NOMO-1 treated with dmso at 0.1 percent for 144 hours (cell line): ENCODE results near the gene KLHL35.
A peak's percentile ranks its signal among the peaks of the same experiment; 100 is the strongest.
"Not testable (repeated sequence)": the region's sequence is repeated elsewhere in the genome, so short reads cannot be mapped to it uniquely, and the experiment has no call there.

Source experiments
- DNase-seq: peaks from one replicate; lab custom pipeline; 2025; ENCODE audit not compliant: unreplicated experiment; lab: John Stamatoyannopoulos, UW

Gene KLHL35

DNA sequence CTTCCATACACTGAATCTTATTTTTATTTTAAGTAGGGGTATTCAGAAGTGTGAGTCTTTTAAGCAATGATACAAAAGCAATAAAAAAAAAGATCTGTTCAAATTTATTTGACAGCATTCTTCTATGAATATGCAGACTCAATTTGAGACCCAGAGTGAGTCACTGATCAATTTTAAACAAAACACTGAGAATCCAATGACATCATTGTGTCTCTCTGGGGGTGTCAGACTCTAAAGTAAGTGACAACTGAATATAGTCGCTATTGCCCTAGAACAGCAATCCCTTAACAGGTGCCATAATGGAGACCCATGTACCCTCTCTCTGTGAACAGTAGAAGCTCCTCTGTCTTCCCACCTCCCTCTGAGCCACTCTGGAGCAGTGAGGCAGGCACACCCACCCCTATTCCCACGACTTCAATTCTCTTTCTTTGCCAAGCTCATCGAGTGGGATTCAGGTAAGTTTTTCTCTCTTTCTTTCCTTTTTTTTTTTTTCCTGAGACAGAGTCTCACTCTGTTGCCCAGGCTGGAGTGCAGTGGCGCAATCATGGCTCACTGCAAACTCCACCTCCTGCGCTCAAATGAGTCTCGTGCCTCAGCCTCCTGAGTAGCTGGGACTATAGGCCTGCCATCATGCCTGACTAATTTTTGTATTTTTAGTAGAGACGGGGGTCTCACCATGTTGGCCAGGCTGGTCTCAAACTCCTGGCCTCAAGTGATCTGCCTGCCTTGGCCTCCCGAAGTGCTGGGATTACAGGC, 38.7 kb downstream of the KLHL35 start:
- DNase-seq: no peak

DNA sequence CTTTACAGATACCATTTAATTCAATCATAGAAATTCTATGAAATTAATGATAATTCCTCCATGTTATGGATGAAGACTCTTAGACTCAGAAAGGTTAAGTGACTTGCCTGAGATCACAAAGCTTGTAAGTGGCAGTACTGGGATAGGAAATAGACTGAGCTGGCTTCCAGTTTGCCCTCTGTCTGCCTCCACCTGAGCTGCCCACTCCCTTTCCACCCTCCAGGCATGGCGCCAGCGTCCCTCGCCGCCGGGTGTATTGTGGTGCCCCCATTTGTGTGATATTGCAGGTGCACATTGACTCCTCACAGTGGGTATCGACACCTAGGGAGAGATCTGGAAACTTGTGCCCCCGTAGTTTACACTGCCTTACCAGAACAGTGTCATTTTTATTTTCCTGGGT, 43.1 kb downstream of the KLHL35 start:
- no peak for DNase-seq

DNA sequence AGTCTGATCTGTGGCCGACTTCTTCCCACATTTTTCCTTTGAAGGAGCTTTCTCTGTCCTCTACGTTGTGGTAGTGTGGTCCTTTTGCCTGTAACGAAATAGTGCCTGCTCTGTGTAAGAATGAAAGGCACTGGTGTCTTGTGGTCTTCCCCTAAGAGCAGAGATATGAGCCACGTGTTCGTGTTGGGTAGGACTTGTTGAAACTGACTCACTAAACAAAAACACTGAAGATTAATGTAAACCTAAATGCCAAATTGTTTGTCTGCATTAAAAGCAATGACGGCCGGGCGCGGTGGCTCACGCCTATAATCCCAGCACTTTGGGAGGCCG, 43.8 kb downstream of the KLHL35 start:
- DNase-seq: no peak

DNA sequence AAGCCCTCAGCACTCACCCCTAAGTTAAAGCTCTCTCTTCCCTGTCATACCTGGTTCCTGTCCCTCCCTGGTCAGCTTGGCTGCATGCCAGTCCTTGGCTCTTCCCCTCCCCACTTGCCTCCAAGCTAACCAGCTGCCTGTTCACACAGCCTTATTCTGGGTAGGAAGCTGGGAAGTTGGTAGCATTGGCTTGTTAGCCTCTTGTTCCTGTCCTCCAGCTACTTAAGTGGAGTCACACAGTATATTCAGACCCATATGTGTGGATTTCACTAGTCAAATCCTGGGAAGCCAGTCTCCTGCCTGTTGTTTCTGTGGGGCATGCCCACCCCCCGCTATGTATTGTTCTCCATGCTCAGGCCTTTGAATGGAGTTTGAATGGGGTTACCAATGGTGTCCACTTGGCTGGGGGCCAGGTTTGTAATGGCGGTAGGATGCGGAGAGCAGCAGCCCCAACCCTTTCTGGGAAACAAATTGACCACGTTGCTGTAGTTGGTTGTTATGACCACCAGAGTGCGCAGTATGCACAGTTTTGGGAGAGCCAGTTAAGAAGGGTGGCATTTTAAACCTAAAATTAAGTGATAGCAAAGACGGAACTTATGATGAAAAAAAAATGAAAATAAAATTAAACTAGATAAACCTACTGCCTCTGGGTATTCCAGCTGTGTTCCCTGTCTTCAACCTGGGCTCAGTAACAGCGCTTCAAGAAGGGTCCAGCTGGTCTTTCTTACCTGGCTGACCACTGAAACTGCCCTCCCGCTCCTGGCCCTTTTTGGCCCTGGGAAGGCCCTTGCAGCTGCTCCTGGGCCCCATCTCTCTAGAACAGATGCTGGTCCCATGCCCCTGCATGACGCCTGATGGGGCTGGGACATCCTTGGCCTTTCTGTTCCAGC, 44.4 kb downstream of the KLHL35 start:
- peak; percentile 64 for DNase-seq

DNA sequence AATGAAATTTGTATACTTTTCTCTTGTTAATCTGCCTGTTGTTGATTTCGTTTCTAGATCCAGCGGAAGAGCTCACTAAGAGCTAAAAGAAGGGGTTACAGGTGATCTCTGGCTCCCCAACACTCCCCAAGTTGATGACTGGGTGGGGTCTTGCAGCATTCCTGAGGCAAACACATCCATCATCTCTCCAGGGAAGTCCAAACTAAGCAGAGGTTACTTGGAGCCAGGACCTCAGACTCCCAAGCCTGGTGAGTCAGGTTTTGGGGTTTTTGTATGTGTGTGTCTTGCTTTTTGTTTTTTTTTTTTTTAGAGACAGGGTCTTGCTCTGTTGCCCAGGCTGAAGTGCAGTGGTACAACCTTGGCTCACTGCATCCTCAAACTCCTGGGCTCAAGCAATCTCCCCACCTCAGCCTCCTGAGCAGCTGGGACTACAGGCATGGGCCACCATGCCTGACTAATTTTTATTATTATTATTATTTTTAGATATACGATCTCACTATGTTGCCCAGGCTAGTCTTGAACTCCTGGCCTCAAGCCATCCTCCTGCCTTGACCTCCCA, 45.2 kb downstream of the KLHL35 start:
- no peak for DNase-seq

DNA sequence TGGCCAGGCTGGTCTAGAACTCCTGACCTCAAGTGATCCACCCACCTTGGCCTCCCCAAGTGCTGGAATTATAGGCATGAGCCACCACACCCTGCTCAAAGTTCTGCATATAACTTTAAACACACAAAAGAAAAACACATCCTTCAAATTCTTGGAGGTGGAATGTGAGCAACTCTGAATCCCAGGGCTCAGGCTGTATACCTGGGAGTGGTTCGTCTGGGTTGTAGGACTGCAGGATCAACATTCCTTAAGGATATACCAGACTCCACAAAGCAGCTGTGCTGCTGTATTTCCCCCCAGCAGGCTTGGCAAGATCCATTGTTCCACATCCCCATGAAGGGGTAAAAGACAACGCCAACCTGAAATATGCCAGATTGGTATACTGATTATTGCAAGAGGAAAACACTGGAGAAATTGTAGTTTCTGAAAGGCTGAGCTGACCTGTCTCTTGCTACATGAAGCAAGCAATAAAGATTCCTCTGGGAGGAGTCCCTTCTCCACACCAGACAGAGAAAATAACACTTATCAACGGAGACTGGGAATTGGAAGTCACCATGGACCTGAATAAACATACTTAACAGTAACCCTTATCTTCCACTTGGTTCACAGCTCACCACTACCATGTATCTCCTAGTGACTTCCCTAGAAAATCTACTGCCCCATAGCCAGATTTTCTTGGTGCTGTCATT, 45.9 kb downstream of the KLHL35 start:
- DNase-seq: no peak

DNA sequence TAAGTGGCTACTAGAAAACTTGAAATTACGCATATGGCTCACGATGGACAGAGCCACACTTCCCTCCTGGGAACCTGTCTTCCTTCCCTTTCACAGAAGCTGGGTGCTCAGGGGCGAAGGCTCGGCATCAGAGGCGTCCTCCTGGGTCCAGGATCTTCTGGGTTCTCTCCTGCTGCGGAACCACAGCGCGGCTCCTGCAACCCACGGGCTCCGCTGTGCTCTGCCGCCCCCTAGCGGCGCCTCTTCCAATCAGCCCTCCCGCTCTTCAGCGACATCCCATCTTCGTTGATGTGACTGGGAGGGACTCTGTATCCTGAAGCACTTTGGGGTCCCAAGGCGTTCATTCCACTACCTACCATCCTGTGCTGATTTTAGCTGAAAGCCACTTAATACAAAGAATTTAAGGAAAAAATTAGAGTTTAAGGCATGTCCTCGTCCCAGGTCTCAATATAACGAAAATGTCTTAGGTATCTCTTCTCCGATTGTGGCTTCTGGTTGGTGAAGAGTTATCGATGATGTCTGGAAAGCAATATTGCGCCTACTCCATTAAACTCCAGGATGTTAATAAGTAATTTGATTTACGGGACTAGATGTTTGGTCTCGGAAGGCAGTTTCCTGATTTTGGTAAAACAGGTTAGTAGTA, 48.4 kb downstream of the KLHL35 start:
- DNase-seq: no peak

DNA sequence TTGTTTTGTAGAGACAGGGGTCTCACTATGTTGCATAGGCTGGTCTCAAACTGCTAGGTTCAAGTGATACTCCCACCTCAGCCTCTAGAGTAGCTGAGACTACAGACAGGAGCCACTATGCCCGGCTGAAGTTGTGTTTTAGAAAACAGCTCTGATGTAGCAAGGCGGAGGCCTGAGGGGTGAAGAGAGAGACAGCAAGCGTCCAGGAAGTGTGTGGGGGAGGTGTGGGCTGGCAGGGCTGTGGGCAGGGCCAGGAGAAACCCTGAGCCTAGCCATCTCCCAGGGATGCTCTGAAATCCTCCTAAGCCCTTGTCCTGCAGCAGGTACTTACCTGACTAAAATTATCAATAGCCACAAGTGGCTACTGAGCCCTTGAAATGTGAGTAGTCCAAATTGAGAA, 49.8 kb downstream of the KLHL35 start:
- DNase-seq: peak; percentile 48

DNA sequence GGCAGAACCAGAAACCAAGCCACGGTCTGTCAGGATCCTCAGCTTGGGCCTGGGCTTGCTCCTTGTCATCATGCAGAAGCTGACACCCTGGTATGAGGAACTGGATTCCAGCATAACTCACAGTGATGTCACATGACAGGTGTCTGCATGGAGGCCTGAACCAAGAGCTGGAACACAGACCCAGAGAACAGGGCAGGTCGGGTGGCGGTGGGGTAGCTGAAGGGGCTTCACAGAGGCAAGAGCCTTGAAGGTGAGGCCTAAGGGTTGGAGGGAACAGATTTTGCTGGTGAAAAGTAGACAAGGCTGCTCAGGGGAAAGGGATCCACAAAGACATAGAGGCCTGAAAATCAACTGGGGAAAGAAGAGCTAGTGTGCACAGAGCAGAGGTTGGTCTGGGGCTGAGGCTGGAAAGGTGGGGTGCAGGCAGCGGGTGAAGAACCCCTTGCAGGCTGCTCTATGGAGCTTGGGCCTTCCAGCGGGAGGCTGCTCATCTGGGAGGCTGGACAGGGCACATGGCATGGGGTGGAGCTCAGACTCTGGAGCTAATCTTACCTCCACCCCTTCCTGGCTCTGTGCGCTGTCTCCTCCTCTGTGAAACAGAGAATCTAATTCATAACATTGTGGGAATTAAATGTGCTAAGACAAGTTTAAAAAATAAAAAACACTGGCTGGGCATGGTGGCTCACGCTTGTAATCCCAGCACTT, 52.1 kb downstream of the KLHL35 start:
- DNase-seq: no peak

DNA sequence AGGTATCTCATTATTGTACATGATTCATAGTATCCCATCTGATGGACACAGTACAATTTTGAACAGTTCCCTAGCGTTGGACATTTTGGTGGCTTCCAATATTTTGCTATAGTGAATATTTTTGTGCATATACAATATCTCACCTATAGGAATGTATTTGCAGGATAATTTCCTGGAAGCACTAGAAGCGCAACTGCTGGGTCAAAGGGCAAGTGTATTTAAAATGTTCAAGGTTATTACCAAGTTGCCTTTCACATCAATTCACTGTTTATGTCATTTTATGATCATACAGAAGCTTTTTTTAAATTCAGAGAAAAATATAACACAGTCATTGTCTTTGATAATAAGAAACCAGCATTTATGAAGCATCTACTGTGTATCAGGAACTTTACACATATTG, 52.8 kb downstream of the KLHL35 start:
- no peak for DNase-seq

DNA sequence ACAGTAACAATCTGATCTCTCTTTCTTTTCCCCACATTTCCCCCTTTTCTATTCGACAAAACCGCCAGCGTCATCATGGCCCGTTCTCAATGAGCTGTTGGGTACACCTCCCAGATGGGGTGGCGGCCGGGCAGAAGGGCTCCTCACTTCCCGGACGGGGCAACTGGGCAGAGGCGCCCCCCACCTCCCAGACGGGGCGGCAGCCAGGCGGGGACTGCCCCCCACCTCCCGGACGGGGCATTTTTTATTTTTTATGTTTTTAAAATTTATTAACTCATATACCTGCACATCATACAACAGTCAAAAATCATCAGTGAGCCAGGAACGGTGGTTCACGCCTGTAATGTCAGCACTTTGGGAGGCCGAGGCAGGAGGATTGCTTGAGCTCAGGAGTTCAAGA, 54.2 kb downstream of the KLHL35 start:
- DNase-seq: not testable (repeated sequence)

DNA sequence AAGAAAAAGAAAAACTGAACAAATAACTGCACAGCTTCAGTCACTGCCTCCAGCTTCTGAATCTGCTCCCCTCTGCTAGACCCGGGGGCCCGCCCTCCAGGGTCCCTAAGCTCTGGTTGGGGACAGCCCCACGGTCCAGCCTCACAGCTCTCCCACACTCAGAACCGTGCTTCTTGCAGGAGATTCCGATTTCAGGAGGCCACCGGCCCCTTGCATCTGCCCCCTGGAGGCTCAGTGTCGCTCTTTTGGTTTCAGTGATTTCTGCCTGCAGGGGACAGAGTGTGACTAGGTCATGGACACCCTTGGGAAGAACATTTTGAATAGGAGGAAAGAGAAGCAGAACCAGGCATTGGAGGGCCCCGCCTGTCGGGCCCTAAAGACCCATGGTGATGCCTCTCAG, 56.8 kb downstream of the KLHL35 start:
- DNase-seq: no peak

DNA sequence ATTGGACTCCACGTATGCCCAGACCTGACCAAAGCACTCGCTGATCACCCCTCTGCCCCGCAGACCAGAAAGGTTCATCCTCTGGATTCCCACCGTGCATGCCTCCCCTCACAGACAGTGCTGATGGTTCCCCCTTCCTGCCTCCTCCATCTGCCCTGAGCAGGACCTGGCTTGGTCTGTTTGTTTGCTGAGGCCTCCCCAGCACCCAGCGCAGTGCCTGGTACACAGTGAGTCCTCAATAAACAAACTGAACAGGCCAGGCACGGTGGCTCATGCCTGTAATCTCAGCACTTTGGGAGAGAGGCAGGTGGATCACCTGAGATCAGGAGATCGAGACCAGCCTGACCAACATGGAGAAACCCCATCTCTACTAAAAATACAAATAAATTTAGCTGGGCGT, 57.4 kb downstream of the KLHL35 start:
- no peak for DNase-seq

DNA sequence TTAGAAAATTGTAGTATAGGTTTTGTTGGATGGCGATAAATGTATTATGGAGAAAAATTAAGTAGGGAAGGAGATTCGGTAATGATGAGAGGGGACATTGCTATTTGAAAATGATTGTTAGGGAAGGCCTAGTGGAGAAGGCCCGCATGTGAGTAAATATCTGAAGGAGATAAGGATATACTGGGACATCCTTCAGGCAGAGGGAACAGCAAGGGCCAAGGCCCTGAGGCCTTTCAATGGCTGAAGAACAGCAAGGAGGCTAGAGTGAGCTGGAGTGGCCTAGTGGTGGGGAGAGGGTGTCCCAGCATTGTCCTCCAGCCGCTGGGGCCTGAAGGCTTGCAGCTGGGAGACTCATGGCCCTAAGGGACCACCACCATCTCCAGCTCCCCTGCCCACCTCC, 58.4 kb downstream of the KLHL35 start:
- DNase-seq: no peak

DNA sequence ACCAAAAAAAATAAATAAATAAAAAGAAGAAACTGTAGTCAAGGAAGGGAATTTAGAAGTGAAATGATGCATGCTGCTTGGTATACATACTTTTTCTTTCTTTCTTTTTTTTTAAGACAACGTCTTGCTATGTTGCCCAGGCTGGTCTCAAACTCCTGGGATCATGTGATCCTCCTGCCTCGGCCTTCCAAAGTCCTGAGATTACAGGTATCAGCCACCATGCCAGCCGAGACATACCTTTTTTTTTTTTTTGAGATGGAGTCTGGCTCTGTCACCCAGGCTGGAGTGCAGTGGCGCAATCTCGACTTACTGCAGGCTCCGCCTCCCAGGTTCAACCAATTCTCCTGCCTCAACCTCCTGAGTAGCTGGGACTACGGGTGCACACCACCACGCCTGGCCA, 59.8 kb downstream of the KLHL35 start:
- no peak for DNase-seq
